ENCODE data around the gene HTR4. TPM values are rescaled to one million over a fixed set of nuclear protein-coding genes. Genes with fewer than 3 reads are reported as not detected.
A peak's percentile ranks its signal among the peaks of the same experiment; 100 is the strongest.

The HTR4 gene
- total RNA-seq, 1 experiment from 2014 or later: not detected

- Histone ChIP-seq H4K91ac (ENCODE audit: insufficient read length, low read depth, low read length) (no peak overlapping the region), H4K20me1 (ENCODE audit: control insufficient read depth, insufficient read depth, insufficient read length) (no peaks in the 10 kb centered on the region), H2AFZ (ENCODE audit: low read length) (no peak overlapping the region), H2BK5ac (ENCODE audit: insufficient read length, low read length) (no peak overlapping the region), H2BK12ac (ENCODE audit: insufficient read length, low read depth, low read length) (no peak overlapping the region), H3K23me2 (ENCODE audit: insufficient read length, low read depth, low read length, poor library complexity, severe bottlenecking) (no peaks in the 10 kb centered on the region), H3K9me3 (ENCODE audit: control insufficient read depth, low read depth, low read length) (no peaks in the 10 kb centered on the region), H2BK120ac (ENCODE audit: low read depth, low read length, poor library complexity, severe bottlenecking) (no peak overlapping the region), H4K8ac (replicated peaks; ENCODE audit: insufficient read length, low read depth, low read length) (no peak overlapping the region), H3K23ac (ENCODE audit: insufficient read length, low read depth, low read length) (no peak overlapping the region), H3K27ac (ENCODE audit: insufficient read length, low read depth, low read length) (no peak overlapping the region), H3T11ph (ENCODE audit: low read length) (no peak overlapping the region), H3K56ac (ENCODE audit: insufficient read length, low read depth, low read length) (no peak overlapping the region), H3K18ac (ENCODE audit: insufficient read length, low read depth, low read length) (no peak overlapping the region), H2BK20ac (ENCODE audit: low read depth, low read length, poor library complexity, severe bottlenecking) (no peak overlapping the region), H3K9ac (ENCODE audit: extremely low read depth, insufficient read length, low read length) (no peak overlapping the region), H2AK5ac (ENCODE audit: insufficient read length, low read length) (no peak overlapping the region), H4K5ac (ENCODE audit: insufficient read length, low read depth, low read length) (no peak overlapping the region), H3K27me3 (ENCODE audit: insufficient read depth, low read length) (no peaks in the 10 kb centered on the region), H3K79me2 (ENCODE audit: insufficient read depth, low read length) (no peaks in the 10 kb centered on the region), H3K4ac (ENCODE audit: low read depth, low read length) (no peak overlapping the region), H2BK15ac (ENCODE audit: low read depth, low read length) (no peak overlapping the region), H3K14ac (ENCODE audit: insufficient read depth, low read length) (no peak overlapping the region), H3K79me1 (ENCODE audit: insufficient read depth, low read depth, low read length, poor library complexity, severe bottlenecking) (no peaks in the 10 kb centered on the region), H3K4me1 (ENCODE audit: insufficient read depth, low read length) (no peaks in the 10 kb centered on the region), H3K4me2 (ENCODE audit: insufficient read depth, insufficient read length, low read length) (no peak overlapping the region)
- DNase-seq: peak; percentile 72
- Mint-ChIP-seq H3K4me1 (peaks cover 0 to 5% of the 10 kb centered on the region in 2 experiments; a peak in 2 of 4 replicates), H3K4me3 (no peak overlapping the region), H3K36me3 (ENCODE audit: insufficient read depth in 1 of 3, low read depth in 3 of 3) (peaks cover 0 to 6% (median 0%) of the 10 kb centered on the region in 3 experiments; a peak in 2 of 7 replicates), H3K27ac (no peak overlapping the region), H3K27me3 (ENCODE audit: low read depth) (no peaks in the 10 kb centered on the region; the same call in 1 of the 2 replicates), H3K9me3 (peaks cover 19% of the 10 kb centered on the region in 2 experiments)
- no CpG with 5 or more reads among the region's 3 CpGs for WGBS (ENCODE audit: extremely low coverage, insufficient read length, low lambda C conversion rate)
- TF ChIP-seq CTCF (conservative IDR thresholded peaks at IDR 0.05): peak; percentile 85
Measured at GRCh38 chr5:148687427-148687826, 33.1 kb upstream of the HTR4 start.
